ENCODE data around the gene SSC5D.

Gene SSC5D

DNA sequence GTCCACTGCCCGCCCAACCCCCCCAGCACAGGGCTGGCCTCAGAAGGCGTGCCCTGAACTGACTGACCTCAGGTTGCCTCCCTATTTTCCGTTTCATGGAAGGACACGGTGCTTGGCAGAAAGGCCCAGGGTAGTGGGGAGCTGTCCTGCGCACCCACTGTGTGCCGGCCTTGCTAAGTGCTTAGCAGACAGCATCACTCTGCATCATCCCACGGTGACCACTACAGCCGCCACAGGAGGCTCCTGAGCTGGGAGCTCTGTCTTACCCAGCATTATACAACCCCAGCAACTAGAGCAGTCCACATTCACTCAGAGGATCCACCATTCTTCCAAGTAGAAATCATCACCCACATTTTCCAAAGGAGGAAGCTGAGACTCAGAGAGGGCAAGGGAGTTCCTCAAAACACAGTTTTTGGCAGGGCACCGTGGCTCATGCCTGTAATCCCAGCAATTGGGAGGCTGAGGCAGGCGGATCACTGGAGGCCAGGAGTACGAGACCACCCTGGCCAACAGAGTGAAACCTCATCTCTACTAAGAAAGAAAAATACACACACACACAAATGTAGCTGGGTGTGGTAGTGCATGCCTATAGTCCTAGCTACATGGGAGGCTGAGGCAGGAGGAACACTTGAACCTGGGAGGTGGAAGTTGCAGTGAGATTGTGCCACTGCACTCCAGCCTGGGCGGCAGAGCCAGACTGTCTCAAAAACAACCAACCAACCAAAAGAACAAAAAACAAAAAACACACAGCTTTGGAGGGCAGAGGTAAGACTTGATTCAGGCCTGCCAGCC is 47.1 kb downstream of the SSC5D start:
- Histone ChIP-seq H3K4me1 (ENCODE audit: insufficient read depth, insufficient read length) (peaks cover 16% of the 10 kb centered on the region), H3K27me3 (ENCODE audit: insufficient read depth, insufficient read length) (no peaks in the 10 kb centered on the region), H3K9me3 (ENCODE audit: insufficient read depth, low read length) (no peaks in the 10 kb centered on the region), H3K36me3 (ENCODE audit: insufficient read depth, insufficient read length, low read length) (peaks cover 5% of the 10 kb centered on the region), H3K9ac (ENCODE audit: insufficient read length, low read depth) (no peak overlapping the region), H3K4me3 (ENCODE audit: insufficient read length, low read depth) (no peak overlapping the region)
- TF ChIP-seq YY1 (IDR thresholded peaks at IDR 0.05; ENCODE audit: insufficient read depth, insufficient read length) (no peak), SUZ12 (IDR thresholded peaks at IDR 0.05; ENCODE audit: extremely low read depth, insufficient read depth, insufficient read length) (no peak), ZNF274 (IDR thresholded peaks at IDR 0.05; ENCODE audit: low read depth, low read length) (no peak)
- no peak for DNase-seq (ENCODE audit: low read depth, low spot score)

DNA sequence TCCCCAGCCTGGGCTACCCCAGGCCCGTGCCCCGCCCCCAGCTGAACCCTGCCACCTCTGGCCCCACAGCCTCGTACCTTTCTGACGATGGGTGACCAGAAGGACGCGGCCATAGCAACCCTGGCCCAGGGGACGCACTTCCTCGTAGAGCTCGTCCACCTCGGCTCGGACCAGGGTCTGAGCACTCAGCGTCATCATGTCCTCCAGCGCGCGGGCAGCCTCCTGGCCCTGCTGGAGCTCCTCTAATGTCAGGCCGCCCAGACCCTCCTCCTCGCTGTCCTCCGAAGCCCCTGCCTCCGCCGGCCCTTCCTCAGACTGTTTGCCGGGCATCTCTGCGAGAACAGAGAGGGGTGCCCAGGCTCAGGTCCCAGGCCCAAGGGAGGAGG is 47.7 kb downstream of the SSC5D start:
- H3K9ac ChIP-seq (ENCODE audit: insufficient read length, low read depth): no peak overlapping the region
- no peak for TF ChIP-seq SUZ12 (IDR thresholded peaks at IDR 0.05; ENCODE audit: extremely low read depth, insufficient read depth, insufficient read length)
- TF ChIP-seq ZNF274 (IDR thresholded peaks at IDR 0.05; ENCODE audit: low read depth, low read length): no peak
- no peak for TF ChIP-seq YY1 (IDR thresholded peaks at IDR 0.05; ENCODE audit: insufficient read depth, insufficient read length)
- no peak overlapping the region for H3K4me3 ChIP-seq (ENCODE audit: insufficient read length, low read depth)
- no peaks in the 10 kb centered on the region for H3K27me3 ChIP-seq (ENCODE audit: insufficient read depth, insufficient read length)
- no peaks in the 10 kb centered on the region for H3K9me3 ChIP-seq (ENCODE audit: insufficient read depth, low read length)
- no peak for DNase-seq (ENCODE audit: low read depth, low spot score)
- H3K4me1 ChIP-seq (ENCODE audit: insufficient read depth, insufficient read length): peaks cover 16% of the 10 kb centered on the region
- H3K36me3 ChIP-seq (ENCODE audit: insufficient read depth, insufficient read length, low read length): peaks cover 2% of the 10 kb centered on the region

DNA sequence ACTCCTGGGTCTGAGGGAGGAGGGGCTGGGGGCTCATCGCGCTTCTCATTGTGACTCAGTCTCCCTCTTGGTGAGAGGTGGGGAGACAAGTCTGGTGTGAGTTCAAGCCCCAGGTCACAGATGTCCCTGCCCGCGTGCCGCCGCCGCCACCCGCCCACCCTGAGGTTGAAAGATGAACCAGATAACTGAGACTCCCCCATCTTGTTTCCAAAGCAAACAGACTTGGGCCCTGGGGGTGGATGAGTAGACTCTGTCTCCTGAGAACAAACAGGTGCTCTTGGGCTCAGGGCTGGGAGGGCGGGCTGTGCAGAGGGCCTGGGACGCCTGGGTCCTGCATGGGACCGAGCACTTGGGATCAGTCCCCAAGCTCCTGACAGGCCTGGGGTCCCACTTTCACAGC is 48.1 kb downstream of the SSC5D start:
- peaks cover 14% of the 10 kb centered on the region for H3K4me1 ChIP-seq (ENCODE audit: insufficient read depth, insufficient read length)
- no peak for DNase-seq (ENCODE audit: low read depth, low spot score)
- H3K9me3 ChIP-seq (ENCODE audit: insufficient read depth, low read length): no peaks in the 10 kb centered on the region
- no peak for TF ChIP-seq SUZ12 (IDR thresholded peaks at IDR 0.05; ENCODE audit: extremely low read depth, insufficient read depth, insufficient read length)
- TF ChIP-seq YY1 (IDR thresholded peaks at IDR 0.05; ENCODE audit: insufficient read depth, insufficient read length): no peak
- TF ChIP-seq ZNF274 (IDR thresholded peaks at IDR 0.05; ENCODE audit: low read depth, low read length): no peak
- H3K9ac ChIP-seq (ENCODE audit: insufficient read length, low read depth): no peak overlapping the region
- H3K4me3 ChIP-seq (ENCODE audit: insufficient read length, low read depth): no peak overlapping the region
- no peaks in the 10 kb centered on the region for H3K36me3 ChIP-seq (ENCODE audit: insufficient read depth, insufficient read length, low read length)
- no peaks in the 10 kb centered on the region for H3K27me3 ChIP-seq (ENCODE audit: insufficient read depth, insufficient read length)

DNA sequence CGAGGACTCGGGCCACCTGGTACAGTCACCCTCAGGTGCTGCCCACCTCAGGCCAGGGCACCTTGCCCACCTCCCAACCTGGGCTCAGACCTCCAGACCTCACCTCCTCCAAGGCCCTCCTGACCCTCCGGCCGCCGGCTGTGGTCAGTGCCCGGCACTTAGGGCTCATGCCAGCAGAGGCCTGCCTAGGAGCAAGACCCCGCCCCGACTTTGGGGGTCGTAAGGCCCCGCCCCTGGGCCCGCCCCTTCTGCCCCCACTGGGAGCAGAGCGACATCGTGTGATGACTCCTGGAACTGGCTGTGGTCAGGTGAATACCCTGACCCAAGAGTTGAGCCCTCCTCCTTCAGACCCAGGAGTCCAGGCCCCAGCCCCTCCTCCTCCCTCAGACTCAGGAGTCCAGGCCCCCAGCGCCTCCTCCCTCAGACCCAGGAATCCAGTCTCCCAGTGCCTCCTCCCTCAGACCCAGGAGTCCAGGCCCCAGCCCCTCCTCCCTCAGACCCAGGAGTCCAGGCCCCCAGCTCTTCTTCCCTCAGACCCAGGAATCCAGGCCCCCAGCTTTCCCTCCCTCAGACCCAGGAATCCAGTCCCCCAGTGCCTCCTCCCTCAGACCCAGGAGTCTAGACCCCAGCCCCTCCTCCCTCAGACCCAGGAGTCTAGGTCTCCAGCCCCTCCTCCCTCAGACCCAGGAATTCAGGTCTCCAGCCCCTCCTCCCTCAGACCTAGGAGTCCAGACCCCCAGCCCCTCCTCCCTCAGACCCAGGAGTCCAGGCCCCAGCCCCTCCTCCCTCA is 48.9 kb downstream of the SSC5D start, which contains the start of gene SBK2:
Gene SBK2, minus strand, starts transcription at position 183 of the 790 bp plus-strand sequence. CDS start 839 bp downstream, outside the sequence.
- no peaks in the 10 kb centered on the region for H3K36me3 ChIP-seq (ENCODE audit: insufficient read depth, insufficient read length, low read length)
- H3K9ac ChIP-seq (ENCODE audit: insufficient read length, low read depth): peak within 1 kb of the TSS; percentile 72
- DNase-seq (ENCODE audit: low read depth, low spot score): no peak
- no peaks in the 10 kb centered on the region for H3K27me3 ChIP-seq (ENCODE audit: insufficient read depth, insufficient read length)
- no peaks in the 10 kb centered on the region for H3K9me3 ChIP-seq (ENCODE audit: insufficient read depth, low read length)
- peak within 1 kb of the TSS; percentile 23 for H3K4me3 ChIP-seq (ENCODE audit: insufficient read length, low read depth)
- peaks cover 14% of the 10 kb centered on the region for H3K4me1 ChIP-seq (ENCODE audit: insufficient read depth, insufficient read length)
- TF ChIP-seq YY1 (IDR thresholded peaks at IDR 0.05; ENCODE audit: insufficient read depth, insufficient read length) (no peak), ZNF274 (IDR thresholded peaks at IDR 0.05; ENCODE audit: low read depth, low read length) (no peak), SUZ12 (IDR thresholded peaks at IDR 0.05; ENCODE audit: extremely low read depth, insufficient read depth, insufficient read length) (no peak)

DNA sequence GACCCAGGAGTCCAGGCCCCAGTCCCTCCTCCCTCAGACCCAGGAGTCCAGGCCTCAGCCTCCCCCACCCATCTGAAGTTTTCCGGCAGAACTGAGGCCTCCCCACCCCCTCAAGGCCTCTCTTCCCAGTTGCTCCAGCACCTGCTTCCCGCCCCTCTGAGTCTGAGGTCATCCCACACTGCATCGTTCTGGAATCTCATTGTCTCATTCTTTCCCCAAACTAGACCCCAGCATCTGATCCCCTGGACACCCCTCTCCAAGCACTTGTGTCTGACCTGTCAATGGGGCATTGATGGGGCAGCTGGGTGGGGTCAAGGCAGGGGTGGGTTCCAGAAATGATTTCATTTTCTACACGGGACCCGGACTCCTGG is 49.5 kb downstream of the SSC5D start:
- Histone ChIP-seq H3K27me3 (ENCODE audit: insufficient read depth, insufficient read length) (no peaks in the 10 kb centered on the region), H3K4me1 (ENCODE audit: insufficient read depth, insufficient read length) (peaks cover 14% of the 10 kb centered on the region), H3K9ac (ENCODE audit: insufficient read length, low read depth) (no peak overlapping the region), H3K36me3 (ENCODE audit: insufficient read depth, insufficient read length, low read length) (no peaks in the 10 kb centered on the region), H3K9me3 (ENCODE audit: insufficient read depth, low read length) (no peaks in the 10 kb centered on the region), H3K4me3 (ENCODE audit: insufficient read length, low read depth) (no peak overlapping the region)
- DNase-seq (ENCODE audit: low read depth, low spot score): peak; percentile 50
- TF ChIP-seq ZNF274 (IDR thresholded peaks at IDR 0.05; ENCODE audit: low read depth, low read length) (no peak), SUZ12 (IDR thresholded peaks at IDR 0.05; ENCODE audit: extremely low read depth, insufficient read depth, insufficient read length) (no peak), YY1 (IDR thresholded peaks at IDR 0.05; ENCODE audit: insufficient read depth, insufficient read length) (no peak)

DNA sequence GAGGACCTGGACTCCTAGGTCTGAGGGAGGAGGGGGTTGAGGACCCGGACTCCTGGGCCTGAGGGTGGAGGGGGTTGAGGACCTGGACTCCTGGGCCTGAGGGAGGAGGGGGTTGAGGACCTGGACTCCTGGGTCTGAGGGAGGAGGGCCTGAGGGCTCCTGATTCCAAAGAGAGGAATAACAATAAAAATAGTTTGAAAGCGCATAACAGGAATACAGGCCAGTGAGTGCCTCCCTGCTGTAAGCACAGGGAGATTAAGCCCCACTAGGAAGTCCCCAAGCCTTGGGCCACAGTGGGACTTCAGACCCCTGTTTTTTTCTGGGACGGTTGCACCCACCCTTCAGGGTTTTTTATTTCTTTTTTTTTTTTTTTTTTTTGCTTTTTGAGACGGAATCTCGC is 49.9 kb downstream of the SSC5D start:
- Histone ChIP-seq H3K4me3 (ENCODE audit: insufficient read length, low read depth) (no peak overlapping the region), H3K4me1 (ENCODE audit: insufficient read depth, insufficient read length) (peaks cover 14% of the 10 kb centered on the region), H3K27me3 (ENCODE audit: insufficient read depth, insufficient read length) (no peaks in the 10 kb centered on the region), H3K9ac (ENCODE audit: insufficient read length, low read depth) (no peak overlapping the region), H3K9me3 (ENCODE audit: insufficient read depth, low read length) (no peaks in the 10 kb centered on the region), H3K36me3 (ENCODE audit: insufficient read depth, insufficient read length, low read length) (no peaks in the 10 kb centered on the region)
- TF ChIP-seq YY1 (IDR thresholded peaks at IDR 0.05; ENCODE audit: insufficient read depth, insufficient read length): no peak
- no peak for TF ChIP-seq ZNF274 (IDR thresholded peaks at IDR 0.05; ENCODE audit: low read depth, low read length)
- no peak for TF ChIP-seq SUZ12 (IDR thresholded peaks at IDR 0.05; ENCODE audit: extremely low read depth, insufficient read depth, insufficient read length)
- no peak for DNase-seq (ENCODE audit: low read depth, low spot score)

All from NT2/D1 (cell line).